Heart left ventricle (tissue), 16 donors: ENCODE data around the gene PLBD2. TPM values are rescaled to one million over a fixed set of nuclear protein-coding genes. Genes with fewer than 3 reads are reported as not detected.

Source experiments
- ATAC-seq, 4 donors: fragments of 200-7000 bp; cut with Tn5 transposase; one replicate each; pipeline ENCODE4 v1.9.1; 2020 to 2022; ENCODE audit warnings: moderate library complexity in 4 of 4, mild to moderate bottlenecking in 3 of 4, moderate number of reproducible peaks in 1 of 4
- DNase-seq, 5 donors: peaks; one replicate each; pipeline ENCODE4 v3.0.0-alpha.2; 2020
- H3K27ac ChIP-seq, 12 donors: fragments of 200-600 bp; sonication (generic) in 4 of 12; one replicate each; pipeline versions ENCODE4 v1.5.0 to v1.8.0; 2016 to 2022; ENCODE audit warnings: mild to moderate bottlenecking in 2 of 12
- H3K27me3 ChIP-seq, 9 donors: fragments of 200-600 bp; sonication (generic) in 2 of 9; one replicate each; pipeline versions ENCODE4 v1.5.1 to v1.8.0; 2016 to 2022; ENCODE audit warnings: mild to moderate bottlenecking in 3 of 9
- H3K36me3 ChIP-seq, 9 donors: fragments of 200-600 bp; sonication (generic) in 2 of 9; one replicate each; pipeline versions ENCODE4 v1.5.0 to v1.8.0; 2018 to 2022; ENCODE audit warnings: mild to moderate bottlenecking in 2 of 9
- H3K4me1 ChIP-seq, 12 donors: fragments of 200-600 bp; sonication (generic) in 4 of 12; one replicate each; pipeline versions ENCODE4 v1.5.0 to v1.8.0; 2016 to 2022; ENCODE audit warnings: mild to moderate bottlenecking in 3 of 12
- H3K4me3 ChIP-seq, 12 donors: fragments of 200-600 bp; sonication (generic) in 4 of 12; one replicate each; pipeline versions ENCODE4 v1.5.0 to v1.8.0; 2017 to 2022; ENCODE audit warnings: mild to moderate bottlenecking in 9 of 12, moderate library complexity in 4 of 12
- H3K9me3 ChIP-seq, 12 donors: fragments of 200-600 bp; sonication (generic) in 4 of 12; one replicate each; pipeline versions ENCODE4 v1.5.0 to v1.8.0; 2016 to 2022; ENCODE audit warnings: mild to moderate bottlenecking in 1 of 12
- POLR2A ChIP-seq, 2 donors: fragments of 450-650 bp; IDR thresholded peaks; one replicate each; pipeline ENCODE4 v1.6.1; 2017; ENCODE audit warnings: antibody characterized with exemption in 2 of 2, mild to moderate bottlenecking in 2 of 2, moderate library complexity in 2 of 2
- WGBS, 4 donors: extraction: QIAGEN DNeasy Blood & Tissue Kit in 2 of 4; methylation state at CpG; one replicate each; pipeline versions ENCODE4 v1.1.5 to v1.1.7; 2013 to 2018; 5-methylcytosine and 5-hydroxymethylcytosine counted together
- intact Hi-C, 10 donors: fragments of 100-400 bp; cut with DNase I; formaldehyde crosslinking; loops; one replicate each; pipeline versions ENCODE4 v1.11.1 to v1.14.2; 2022
- polyA plus RNA-seq, 2 donors: library from polyadenylated mRNA; stranded (reverse); fragments of 200-250 nt; gene quantifications; one replicate each; pipeline ENCODE4 v1.2.3, GENCODE V29; 2013
- total RNA-seq, 9 donors: library from RNA; depleted of rRNA in 2 of 9; stranded (reverse); fragments of >200 nt in 2 of 9; fragmentation: NEBNext Ultra II Directional in 3 of 9; extraction: Animal tissue kit (Norgen Biotek cat#: 25700) in 3 of 9; gene quantifications; one replicate each; pipeline versions ENCODE4 v1.1.0 to v1.2.4, GENCODE V29; 2016 to 2023
- TF ChIP-seq, protein P1 (sequence below), 12 donors: fragments of 200-600 bp; sonication (generic) in 4 of 12; IDR thresholded peaks; one replicate each; pipeline versions ENCODE4 v1.5.0 to v1.8.0; 2018 to 2022; ENCODE audit warnings: antibody characterized with exemption in 12 of 12, mild to moderate bottlenecking in 5 of 12
- donor health status: ischemic (EF 13 %, LVEDD 7.1; RV severe dilation, severe dysfunction).
- donor health status: healthy with polysubstance abuse.
- donor health status: DM: no; HTN: yes; CAD: no.
- donor health status: DM: no; HTN: no; CAD: no.
- donor health status: ischemic (EF 25% LVEDD 6.9; RV normal size, moderate dysfunction).
- donor health status: ischemic (EF 25% LVEDD 5.7; RV mildly dilated, moderate dysfunction).
- donor health status: healthy.
- donor health status: DM: yes; HTN: yes; CAD: no.
- donor health status: ischemic (EF 35%, LVEDD 5.7; RV mildly dilated, moderate dysfunction).
- donor health status: nonischemic (EF 11% LVEDD 7.7; RV severe dilation, severe dysfunction).
- donor health status: DM: yes; HTN: yes; CAD: no.
- donor health status: PGD.
- donor health status: ischemic (EF 29% LVEDD 5.4; RV normal size, mild dysfunction).
- donor health status: nonischemic (EF 23%, LVEDD 6.1; RV moderate dilation, normal function).

PLBD2 gene
- total and polyA plus RNA-seq, 11 donors, result 15.6 to 66.6 (median 31.8) TPM

DNA sequence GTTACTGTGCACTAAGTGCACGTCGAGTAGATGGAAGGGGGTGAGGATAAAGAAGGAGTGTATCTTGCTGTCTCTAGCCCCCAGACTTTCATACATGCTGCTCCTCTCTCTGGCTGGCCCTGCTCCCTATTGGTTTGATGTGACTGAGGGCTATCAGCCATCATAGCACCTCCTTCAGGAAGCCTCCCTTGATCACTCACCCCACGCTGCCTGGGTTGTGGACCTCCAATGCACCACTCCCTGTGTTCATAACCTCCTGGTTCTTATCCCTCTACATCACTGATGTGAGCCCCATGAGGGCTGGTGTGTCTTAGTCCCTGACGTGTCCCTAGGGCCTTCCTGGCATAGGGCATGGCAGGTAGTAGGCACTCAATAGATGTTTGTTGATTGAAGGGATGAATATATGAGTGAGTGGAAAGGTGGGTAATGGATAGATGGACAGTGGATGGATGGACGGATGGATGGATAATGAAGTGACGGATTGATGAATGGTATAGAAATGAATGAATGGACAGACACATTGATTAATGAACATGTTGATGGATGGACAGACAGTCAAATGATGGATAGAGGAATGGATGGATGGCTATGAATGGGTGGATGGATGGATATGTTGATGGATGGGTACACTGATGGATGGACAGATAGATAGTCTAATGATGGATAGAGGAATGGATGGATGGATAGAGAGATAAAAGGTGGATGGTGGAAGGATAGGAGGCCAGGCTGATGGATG is 78.8 kb downstream of the PLBD2 start:
- TF ChIP-seq POLR2A (IDR thresholded peaks at IDR 0.05), result no peak
- TF ChIP-seq, protein P1, sequence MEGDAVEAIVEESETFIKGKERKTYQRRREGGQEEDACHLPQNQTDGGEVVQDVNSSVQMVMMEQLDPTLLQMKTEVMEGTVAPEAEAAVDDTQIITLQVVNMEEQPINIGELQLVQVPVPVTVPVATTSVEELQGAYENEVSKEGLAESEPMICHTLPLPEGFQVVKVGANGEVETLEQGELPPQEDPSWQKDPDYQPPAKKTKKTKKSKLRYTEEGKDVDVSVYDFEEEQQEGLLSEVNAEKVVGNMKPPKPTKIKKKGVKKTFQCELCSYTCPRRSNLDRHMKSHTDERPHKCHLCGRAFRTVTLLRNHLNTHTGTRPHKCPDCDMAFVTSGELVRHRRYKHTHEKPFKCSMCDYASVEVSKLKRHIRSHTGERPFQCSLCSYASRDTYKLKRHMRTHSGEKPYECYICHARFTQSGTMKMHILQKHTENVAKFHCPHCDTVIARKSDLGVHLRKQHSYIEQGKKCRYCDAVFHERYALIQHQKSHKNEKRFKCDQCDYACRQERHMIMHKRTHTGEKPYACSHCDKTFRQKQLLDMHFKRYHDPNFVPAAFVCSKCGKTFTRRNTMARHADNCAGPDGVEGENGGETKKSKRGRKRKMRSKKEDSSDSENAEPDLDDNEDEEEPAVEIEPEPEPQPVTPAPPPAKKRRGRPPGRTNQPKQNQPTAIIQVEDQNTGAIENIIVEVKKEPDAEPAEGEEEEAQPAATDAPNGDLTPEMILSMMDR (IDR thresholded peaks at IDR 0.05), result no peak
- WGBS, 4 donors, result 79 to 86% (median 81%) methylated on average over 6 of the region's 6 CpGs
- Histone ChIP-seq H3K9me3 (no peaks in the 10 kb centered on the region), H3K27me3 (peaks cover 0 to 23% (median 4%) of the 10 kb centered on the region in 9 donors), H3K27ac (no peak overlapping the region), H3K4me3 (no peak overlapping the region), H3K36me3 (no peaks in the 10 kb centered on the region), H3K4me1 (no peaks in the 10 kb centered on the region)
- intact Hi-C loops, result loop anchor here in 1 of 10 donors (10.0 kb wide), 1 partner anchor 478 kb away; no protein-coding TSS in a partner anchor
- DNase-seq, result no peak
- ATAC-seq, result no peak

DNA sequence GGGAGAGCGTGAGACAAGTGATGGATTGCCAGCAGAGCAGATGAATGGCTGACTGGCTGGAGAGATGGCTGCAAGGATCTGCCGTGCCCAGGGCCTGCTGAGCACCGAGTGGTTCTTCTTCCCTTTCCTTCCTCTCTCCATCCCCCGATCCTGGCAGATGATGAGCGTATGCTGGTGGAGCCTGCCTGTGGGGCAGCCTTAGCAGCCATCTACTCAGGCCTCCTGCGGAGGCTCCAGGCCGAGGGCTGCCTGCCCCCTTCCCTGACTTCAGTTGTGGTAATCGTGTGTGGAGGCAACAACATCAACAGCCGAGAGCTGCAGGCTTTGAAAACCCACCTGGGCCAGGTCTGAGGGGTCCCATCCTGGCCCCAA is 79.3 kb downstream of the PLBD2 start:
- Histone ChIP-seq H3K27me3 (peaks cover 0 to 29% (median 4%) of the 10 kb centered on the region in 9 donors), H3K4me3 (no peak overlapping the region), H3K36me3 (no peaks in the 10 kb centered on the region), H3K9me3 (no peaks in the 10 kb centered on the region), H3K27ac (no peak overlapping the region), H3K4me1 (no peaks in the 10 kb centered on the region)
- ATAC-seq, result no peak
- intact Hi-C loops, result loop anchor here in 2 of 10 donors (2.0 to 10.0 kb wide), 2 partner anchors 475 to 477 kb away; no protein-coding TSS in a partner anchor
- DNase-seq, result no peak
- 51 to 66% (median 54%) methylated on average over 7 to 9 of the region's 9 CpGs for WGBS, 4 donors
- TF ChIP-seq, protein P1 (IDR thresholded peaks at IDR 0.05), result no peak
- no peak for TF ChIP-seq POLR2A (IDR thresholded peaks at IDR 0.05)

DNA sequence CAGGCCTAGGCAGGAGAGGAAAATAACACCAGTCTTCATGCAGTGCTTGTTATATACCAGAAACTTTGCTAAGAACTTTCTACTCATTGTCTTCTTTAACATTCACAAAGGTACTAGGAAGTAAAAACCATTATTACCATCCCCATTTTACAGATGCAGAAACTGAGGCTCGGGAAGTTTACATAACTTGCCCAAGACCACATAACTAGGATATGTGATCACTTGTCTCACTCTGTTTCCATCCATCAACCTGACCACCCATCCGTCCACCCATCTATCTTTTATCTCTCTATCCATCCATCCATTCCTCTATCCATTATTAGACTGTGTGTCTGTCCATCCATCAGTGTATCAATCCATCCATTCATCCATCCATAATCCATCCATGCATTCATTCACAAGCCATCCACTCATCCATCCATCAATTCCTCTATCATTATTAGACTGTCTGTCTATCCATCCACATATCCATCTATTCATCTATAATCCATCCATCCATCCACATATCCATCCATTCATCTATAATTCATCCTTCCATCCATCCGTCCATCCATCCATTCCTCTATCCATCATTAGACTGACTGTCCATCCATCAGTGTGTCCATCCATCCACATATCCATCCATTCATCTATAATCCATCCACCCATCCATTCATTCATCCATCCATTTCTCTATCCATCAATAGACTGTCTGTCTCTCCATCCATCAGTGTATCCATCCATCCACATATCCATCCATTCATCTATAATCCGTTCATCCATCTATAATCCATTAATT is 80.3 kb downstream of the PLBD2 start:
- TF ChIP-seq, protein P1 (IDR thresholded peaks at IDR 0.05), result no peak
- TF ChIP-seq POLR2A (IDR thresholded peaks at IDR 0.05), result no peak
- Histone ChIP-seq H3K4me1 (no peaks in the 10 kb centered on the region), H3K4me3 (no peak overlapping the region), H3K27ac (no peak overlapping the region), H3K36me3 (no peaks in the 10 kb centered on the region), H3K9me3 (no peaks in the 10 kb centered on the region), H3K27me3 (peaks cover 0 to 39% (median 4%) of the 10 kb centered on the region in 9 donors)
- WGBS, 4 donors, result 75 to 81% (median 78%) methylated on average over 4 of the region's 4 CpGs
- no peak for ATAC-seq
- intact Hi-C loops, result loop anchor here in 2 of 10 donors (2.0 to 10.0 kb wide), 2 partner anchors 474 to 476 kb away; no protein-coding TSS in a partner anchor
- DNase-seq, result no peak

DNA sequence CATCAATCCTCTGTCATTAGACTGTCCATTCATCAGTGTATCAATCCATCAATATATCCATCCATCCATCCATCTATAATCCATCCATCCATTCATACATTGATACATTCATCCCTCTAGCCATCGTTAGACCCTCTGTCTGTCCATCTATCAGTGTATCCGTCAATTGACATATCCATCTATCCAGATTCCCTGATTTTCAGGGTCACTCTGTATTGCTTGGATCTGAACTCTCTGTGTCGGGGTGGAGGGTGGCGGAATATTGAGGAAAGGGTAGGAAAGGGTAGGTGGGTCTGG is 80.9 kb downstream of the PLBD2 start:
- H3K27me3 ChIP-seq, result peaks cover 0 to 42% (median 4%) of the 10 kb centered on the region in 9 donors
- no peak overlapping the region for H3K4me3 ChIP-seq
- ATAC-seq (no peak), DNase-seq (no peak)
- intact Hi-C loops, result loop anchor here in 2 of 10 donors (2.0 to 10.0 kb wide), 2 partner anchors 474 to 476 kb away; no protein-coding TSS in a partner anchor
- no peak for TF ChIP-seq POLR2A (IDR thresholded peaks at IDR 0.05)
- TF ChIP-seq, protein P1 (IDR thresholded peaks at IDR 0.05), result no peak
- 35 to 37% (median 37%) methylated on average over 4 of the region's 4 CpGs for WGBS, 4 donors
- no peak overlapping the region for H3K27ac ChIP-seq
- no peaks in the 10 kb centered on the region for H3K4me1 ChIP-seq
- no peaks in the 10 kb centered on the region for H3K9me3 ChIP-seq
- H3K36me3 ChIP-seq, result no peaks in the 10 kb centered on the region
